Measurements from ENCODE around the gene FOSL2. TPM values are rescaled to one million over a fixed set of nuclear protein-coding genes. Genes with fewer than 3 reads are reported as not detected.

FOSL2 gene
- polyA plus RNA-seq, 3 donors = 24.8 to 270 (median 28.6) TPM

DNA sequence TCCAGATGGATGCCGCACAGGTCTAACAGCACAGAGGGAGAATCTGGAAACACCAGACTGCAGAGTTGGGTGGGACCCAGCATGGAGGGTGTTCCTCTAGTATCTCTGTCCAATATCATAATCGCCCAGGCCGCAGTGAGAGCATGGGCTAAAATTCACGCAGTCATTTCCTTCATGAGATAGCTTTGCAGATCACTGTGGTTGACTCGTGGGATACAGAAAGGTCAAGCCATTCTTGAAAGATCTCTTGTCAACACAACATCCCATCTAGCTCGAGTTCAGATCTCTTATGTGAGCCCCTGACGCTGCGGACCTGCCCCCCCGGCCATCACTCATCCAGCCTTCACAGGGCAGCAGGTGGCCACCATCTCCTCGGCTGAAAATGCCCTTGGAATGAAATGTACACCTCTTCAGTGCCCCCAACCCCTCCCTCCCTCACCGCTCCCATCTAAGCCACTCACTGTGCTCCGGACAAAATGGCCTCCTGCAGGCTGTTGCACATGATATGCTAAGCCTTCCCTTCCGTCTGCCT lies 45.9 kb downstream of the FOSL2 start:
- TF ChIP-seq, protein P1, sequence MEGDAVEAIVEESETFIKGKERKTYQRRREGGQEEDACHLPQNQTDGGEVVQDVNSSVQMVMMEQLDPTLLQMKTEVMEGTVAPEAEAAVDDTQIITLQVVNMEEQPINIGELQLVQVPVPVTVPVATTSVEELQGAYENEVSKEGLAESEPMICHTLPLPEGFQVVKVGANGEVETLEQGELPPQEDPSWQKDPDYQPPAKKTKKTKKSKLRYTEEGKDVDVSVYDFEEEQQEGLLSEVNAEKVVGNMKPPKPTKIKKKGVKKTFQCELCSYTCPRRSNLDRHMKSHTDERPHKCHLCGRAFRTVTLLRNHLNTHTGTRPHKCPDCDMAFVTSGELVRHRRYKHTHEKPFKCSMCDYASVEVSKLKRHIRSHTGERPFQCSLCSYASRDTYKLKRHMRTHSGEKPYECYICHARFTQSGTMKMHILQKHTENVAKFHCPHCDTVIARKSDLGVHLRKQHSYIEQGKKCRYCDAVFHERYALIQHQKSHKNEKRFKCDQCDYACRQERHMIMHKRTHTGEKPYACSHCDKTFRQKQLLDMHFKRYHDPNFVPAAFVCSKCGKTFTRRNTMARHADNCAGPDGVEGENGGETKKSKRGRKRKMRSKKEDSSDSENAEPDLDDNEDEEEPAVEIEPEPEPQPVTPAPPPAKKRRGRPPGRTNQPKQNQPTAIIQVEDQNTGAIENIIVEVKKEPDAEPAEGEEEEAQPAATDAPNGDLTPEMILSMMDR (IDR thresholded peaks at IDR 0.05) = no peak
- Mint-ChIP-seq H3K36me3 (no peaks in the 10 kb centered on the region), H3K4me1 (peaks cover 32% of the 10 kb centered on the region), H3K27ac (peak overlapping the region in 2 of 7 donors; percentile 25 to 75), H3K9me3 (no peaks in the 10 kb centered on the region), H3K27me3 (ENCODE audit: low read depth in 3 of 3) (peaks cover 0 to 7% (median 3%) of the 10 kb centered on the region in 3 donors), H3K4me3 (no peak overlapping the region)
- Histone ChIP-seq H3K9ac (ENCODE audit: insufficient read depth, low read length, poor library complexity, severe bottlenecking) (no peak overlapping the region), H3K4me2 (replicated peaks; ENCODE audit: extremely low read depth, low read length, poor library complexity, severe bottlenecking) (no peak overlapping the region), H3K36me3 (replicated peaks in 1 of 2; ENCODE audit: control insufficient read depth in 1 of 2, insufficient read depth in 2 of 2, low read length in 2 of 2) (no peaks in the 10 kb centered on the region), H4K20me1 (ENCODE audit: insufficient read depth, low read length) (no peaks in the 10 kb centered on the region), H3K79me2 (ENCODE audit: insufficient read depth, low read length) (no peaks in the 10 kb centered on the region), H3K9me3 (replicated peaks in 1 of 2; ENCODE audit: control insufficient read depth in 1 of 2, insufficient read depth in 1 of 2, low read length in 2 of 2) (no peaks in the 10 kb centered on the region), H3K27ac (ENCODE audit: low read depth in 1 of 2, low read length in 2 of 2) (no peak overlapping the region), H3K4me3 (replicated peaks in 1 of 3; ENCODE audit: low read depth in 2 of 3, low read length in 3 of 3) (no peak overlapping the region), H3K27me3 (ENCODE audit: control insufficient read depth in 2 of 2, insufficient read depth in 2 of 2, low read length in 2 of 2) (no peaks in the 10 kb centered on the region), H2AFZ (ENCODE audit: insufficient read depth, low read depth, low read length, poor library complexity, severe bottlenecking) (no peak overlapping the region), H3K4me1 (ENCODE audit: control insufficient read depth in 1 of 2, insufficient read depth in 2 of 2, low read length in 2 of 2) (peaks cover 13 to 33% of the 10 kb centered on the region in 2 donors)
- 84% methylated on average over 8 of the region's 13 CpGs for WGBS (ENCODE audit: insufficient coverage)
- intact Hi-C loops (cut with micrococcal nuclease) = no loop called here
- no peak for DNase-seq

DNA sequence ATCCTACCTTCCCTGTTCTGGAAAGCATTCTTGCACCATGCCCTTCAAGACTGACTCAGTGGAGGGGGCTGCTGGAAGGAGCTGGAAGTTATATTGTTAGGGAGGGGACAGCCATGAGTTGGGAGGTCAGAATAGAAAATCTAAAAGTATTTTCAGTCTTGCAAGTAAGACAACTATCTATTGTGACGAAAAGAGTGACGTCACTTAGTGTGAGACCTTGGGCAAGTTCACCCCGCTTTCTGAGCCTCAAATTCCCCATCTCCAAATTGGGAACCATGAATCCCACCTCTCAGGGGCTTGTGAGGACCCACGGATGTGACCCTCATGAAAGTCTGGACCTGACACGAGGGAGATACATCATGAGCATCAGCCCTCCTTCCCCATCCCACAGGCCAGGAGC lies 46.5 kb downstream of the FOSL2 start:
- WGBS (ENCODE audit: insufficient coverage) = 98% methylated on average over 5 of the region's 5 CpGs
- intact Hi-C loops (cut with micrococcal nuclease) = no loop called here
- peaks cover 29% of the 10 kb centered on the region for H3K4me1 Mint-ChIP-seq

More for the DNA sequence above, 46.5 kb downstream of the FOSL2 start:
- peaks cover 13 to 34% of the 10 kb centered on the region in 2 donors for H3K4me1 ChIP-seq (ENCODE audit: control insufficient read depth in 1 of 2, insufficient read depth in 2 of 2, low read length in 2 of 2)
- Mint-ChIP-seq H3K27me3 (ENCODE audit: low read depth in 3 of 3) (peaks cover 0 to 7% (median 4%) of the 10 kb centered on the region in 3 donors), H3K4me3 (no peak overlapping the region), H3K36me3 (no peaks in the 10 kb centered on the region), H3K9me3 (no peaks in the 10 kb centered on the region), H3K27ac (no peak overlapping the region)
- no peak overlapping the region for H2AFZ ChIP-seq (ENCODE audit: insufficient read depth, low read depth, low read length, poor library complexity, severe bottlenecking)
- no peak overlapping the region for H3K9ac ChIP-seq (ENCODE audit: insufficient read depth, low read length, poor library complexity, severe bottlenecking)
- no peaks in the 10 kb centered on the region for H3K79me2 ChIP-seq (ENCODE audit: insufficient read depth, low read length)
- no peaks in the 10 kb centered on the region for H3K27me3 ChIP-seq (ENCODE audit: control insufficient read depth in 2 of 2, insufficient read depth in 2 of 2, low read length in 2 of 2)
- H4K20me1 ChIP-seq (ENCODE audit: insufficient read depth, low read length) = no peaks in the 10 kb centered on the region
- no peaks in the 10 kb centered on the region for H3K9me3 ChIP-seq (replicated peaks in 1 of 2; ENCODE audit: control insufficient read depth in 1 of 2, insufficient read depth in 1 of 2, low read length in 2 of 2)
- no peaks in the 10 kb centered on the region for H3K36me3 ChIP-seq (replicated peaks in 1 of 2; ENCODE audit: control insufficient read depth in 1 of 2, insufficient read depth in 2 of 2, low read length in 2 of 2)
- no peak for DNase-seq
- TF ChIP-seq, protein P1 (IDR thresholded peaks at IDR 0.05) = no peak
- H3K27ac ChIP-seq (ENCODE audit: low read depth in 1 of 2, low read length in 2 of 2) = no peak overlapping the region
- H3K4me2 ChIP-seq (replicated peaks; ENCODE audit: extremely low read depth, low read length, poor library complexity, severe bottlenecking) = no peak overlapping the region
- no peak overlapping the region for H3K4me3 ChIP-seq (replicated peaks in 1 of 3; ENCODE audit: low read depth in 2 of 3, low read length in 3 of 3)

Measured in CD14-positive monocyte (primary cell).